Measurements from ENCODE around the gene ANKRD35. TPM values are rescaled to one million over a fixed set of nuclear protein-coding genes. Genes with fewer than 3 reads are reported as not detected.
A peak's percentile ranks its signal among the peaks of the same experiment; 100 is the strongest.

ANKRD35 gene
- total and polyA plus RNA-seq, 2 of the 8 experiments (the other 6 are each of a cell fraction or from before 2014, with no cell fraction given): 1.6 to 3.0 TPM

- POLR2A ChIA-PET (ENCODE audit: partially characterized antibody): interaction anchor here (0.7 to 2.4 kb wide), 34 partner anchors 9 to 125 kb away, joined by 3 to 35 read pairs (median 4); partner anchors contain the start of genes ANKRD34A, ITGA10, LIX1L and NUDT17
- peak within 1 kb of the TSS; percentile 60; the same call in 1 of the 2 replicates for H2BK12ac ChIP-seq (ENCODE audit: low read depth, low read length)
- H2BK120ac ChIP-seq (replicated peaks; ENCODE audit: low read depth, low read length): no peak within 1 kb of the TSS
- H3K23me2 ChIP-seq (ENCODE audit: low read depth, low read length): peaks cover 4% of the 10 kb centered on the region; the same call in 1 of the 2 replicates
- H4K20me1 ChIP-seq (replicated peaks in 1 of 2; ENCODE audit: control insufficient read depth in 1 of 2, insufficient read depth in 2 of 2, low read length in 2 of 2): no peaks in the 10 kb centered on the region
- H3K27me3 ChIP-seq (replicated peaks in 1 of 4; ENCODE audit: control insufficient read depth in 3 of 4, extremely low read depth in 1 of 4, insufficient read depth in 3 of 4, low read length in 3 of 4): no peaks in the 10 kb centered on the region
- peak within 1 kb of the TSS; percentile 4; the same call in 1 of the 2 replicates for H2AK5ac ChIP-seq (ENCODE audit: low read depth, low read length)
- H3K23ac ChIP-seq (ENCODE audit: insufficient read length): no peak within 1 kb of the TSS
- H3K27ac ChIP-seq (ENCODE audit: low read depth, low read length): peak within 1 kb of the TSS; percentile 90
- DNase-seq (ENCODE audit: low read depth in 1 of 2, low spot score in 2 of 2): peak; percentile 85 to 91
- peak within 1 kb of the TSS; percentile 24 for H4K5ac ChIP-seq (ENCODE audit: insufficient read length, low read depth, low read length)
- no peak within 1 kb of the TSS for H2BK20ac ChIP-seq (ENCODE audit: low read length)
- peak within 1 kb of the TSS; percentile 95 for H2BK5ac ChIP-seq (ENCODE audit: low read depth, low read length)
- peak; percentile 48 for FAIRE-seq
- H3K4me1 ChIP-seq (replicated peaks in 1 of 4; ENCODE audit: control insufficient read depth in 3 of 4, insufficient read depth in 4 of 4, low read length in 3 of 4): peaks cover 0 to 4% (median 2%) of the 10 kb centered on the region in 4 experiments; a peak in 4 of 7 replicates
- WGBS, 2 experiments (ENCODE audit: extremely low coverage in 1 of 2, insufficient coverage in 1 of 2, insufficient read length in 1 of 2, insufficient replicate concordance in 2 of 2, low coverage in 1 of 2, low lambda C conversion rate in 2 of 2, missing lambda C conversion rate in 1 of 2): 1% methylated on average over 41 of the region's 41 CpGs; no CpG with 5 or more reads in 1 of the 2 experiments
- H2AFZ ChIP-seq (ENCODE audit: low read length): no peak within 1 kb of the TSS
- H3K79me1 ChIP-seq (ENCODE audit: low read depth, low read length): no peaks in the 10 kb centered on the region
- no peak within 1 kb of the TSS for H2BK15ac ChIP-seq (ENCODE audit: low read length)
- H3K36me3 ChIP-seq (ENCODE audit: control insufficient read depth in 2 of 4, insufficient read depth in 4 of 4, low read length in 3 of 4): peaks cover 3 to 14% (median 9%) of the 10 kb centered on the region in 4 experiments; a peak in 6 of 8 replicates
- no peak within 1 kb of the TSS for H3K14ac ChIP-seq (ENCODE audit: insufficient read length)
- peak within 1 kb of the TSS; percentile 74 to 77 for H3K4me2 ChIP-seq (ENCODE audit: insufficient read depth in 1 of 2, low read depth in 2 of 2, low read length in 2 of 2)
- CTCF ChIA-PET (ENCODE audit: partially characterized antibody): interaction anchor here (0.7 to 2.2 kb wide), 16 partner anchors 8 to 85 kb away, joined by 3 to 18 read pairs (median 4); partner anchors contain the start of genes ANKRD34A, ITGA10, LIX1L and PEX11B
- peaks cover 0 to 14% of the 10 kb centered on the region in 2 experiments; a peak in 2 of 4 replicates for H3K79me2 ChIP-seq (ENCODE audit: control insufficient read depth in 1 of 2, insufficient read depth in 2 of 2, low read length in 2 of 2)
- peak within 1 kb of the TSS; percentile 95; the same call in 1 of the 2 replicates for H4K8ac ChIP-seq (ENCODE audit: extremely low read depth, insufficient read depth, low read length)
- peak within 1 kb of the TSS; percentile 71 to 98 (median 86) for H3K9ac ChIP-seq (replicated peaks in 1 of 4; ENCODE audit: extremely low read depth in 1 of 4, low read depth in 3 of 4, low read length in 3 of 4)
- H3K56ac ChIP-seq (replicated peaks; ENCODE audit: insufficient read length, low read depth, low read length): peak within 1 kb of the TSS; percentile 2
- H3K4ac ChIP-seq (replicated peaks; ENCODE audit: insufficient read length, low read depth, low read length): peak within 1 kb of the TSS; percentile 19
- H3K4me3 ChIP-seq (ENCODE audit: extremely low read depth in 1 of 4, insufficient read depth in 2 of 4, low read depth in 3 of 4, low read length in 4 of 4): peak within 1 kb of the TSS; percentile 81 to 97 (median 92)
- no peaks in the 10 kb centered on the region for H3K9me3 ChIP-seq (ENCODE audit: insufficient read depth in 2 of 2, low read depth in 1 of 2, low read length in 1 of 2)
- peak within 1 kb of the TSS; percentile 90; the same call in 1 of the 2 replicates for H3K18ac ChIP-seq (ENCODE audit: extremely low read depth, low read length)
- H4K91ac ChIP-seq (replicated peaks; ENCODE audit: insufficient read length, low read length): peak within 1 kb of the TSS; percentile 22
- no peak for TF ChIP-seq KDM4A (IDR thresholded peaks at IDR 0.05; ENCODE audit: low read depth, low read length, severe bottlenecking)
- peak; percentile 68; the same call in 1 of the 2 replicates for TF ChIP-seq SP1 (IDR thresholded peaks at IDR 0.05; ENCODE audit: low read depth, low read length)
- TF ChIP-seq JUND (IDR thresholded peaks at IDR 0.05; ENCODE audit: low read length): no peak
- peak; percentile 88 to 92 for TF ChIP-seq POLR2A (IDR thresholded peaks at IDR 0.05; ENCODE audit: control extremely low read depth in 1 of 2, low read depth in 2 of 2, low read length in 2 of 2)
- TF ChIP-seq SAP30 (IDR thresholded peaks at IDR 0.05; ENCODE audit: insufficient read depth, insufficient replicate concordance, low read length): no peak
- peak; percentile 53; the same call in 1 of the 2 replicates for TF ChIP-seq GABPA (IDR thresholded peaks at IDR 0.05; ENCODE audit: borderline replicate concordance, insufficient read depth, low read length)
- no peak for TF ChIP-seq EP300 (IDR thresholded peaks at IDR 0.05; ENCODE audit: borderline replicate concordance in 1 of 2, low read depth in 2 of 2, low read length in 2 of 2)
- no peak for TF ChIP-seq NANOG (IDR thresholded peaks at IDR 0.05; ENCODE audit: insufficient read depth, low read depth, low read length, poor library complexity, severe bottlenecking)
- TF ChIP-seq YY1 (IDR thresholded peaks at IDR 0.05; ENCODE audit: low read depth, low read length): peak; percentile 98
- TF ChIP-seq MAFK (IDR thresholded peaks at IDR 0.05; ENCODE audit: low read depth, low read length): no peak
These were observed 41.6 kb upstream of the ANKRD35 start, which contains the start of gene RBM8A for GRCh38 chr1:145927063-145927886. TSS of gene RBM8A (minus strand) at chr1:145927484. CDS start at chr1:145927426, 58 bp downstream.

All from H1 (cell line).